ENCODE measurements around the gene TCL1A. TPM values are rescaled to one million over a fixed set of nuclear protein-coding genes. Genes with fewer than 3 reads are reported as not detected.

The TCL1A gene
- total RNA-seq, 4 donors from 2014 or later: not detected

DNA sequence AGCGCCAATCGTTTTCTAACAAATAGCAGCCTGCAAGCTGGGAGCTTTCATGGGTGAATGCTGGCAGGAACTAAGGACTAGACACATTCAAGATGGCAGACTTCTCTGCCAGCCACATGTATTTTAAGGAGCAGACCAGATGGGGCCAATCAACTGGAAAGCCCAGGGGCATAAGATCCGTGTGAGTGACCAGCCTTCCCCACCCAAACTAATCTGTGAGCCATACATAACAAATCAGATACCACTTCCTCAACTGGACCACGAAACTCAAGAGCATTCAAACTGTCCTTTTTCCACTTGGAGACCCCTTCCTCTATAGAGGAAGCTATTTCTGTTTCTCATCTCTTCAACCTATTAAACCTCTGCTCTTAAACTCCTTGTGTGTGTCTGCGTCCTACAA, 18.0 kb downstream of the TCL1A start:
- TF ChIP-seq EP300 (IDR thresholded peaks at IDR 0.05) (no peak), POLR2A (IDR thresholded peaks at IDR 0.05) (no peak)
- TF ChIP-seq, protein P1, sequence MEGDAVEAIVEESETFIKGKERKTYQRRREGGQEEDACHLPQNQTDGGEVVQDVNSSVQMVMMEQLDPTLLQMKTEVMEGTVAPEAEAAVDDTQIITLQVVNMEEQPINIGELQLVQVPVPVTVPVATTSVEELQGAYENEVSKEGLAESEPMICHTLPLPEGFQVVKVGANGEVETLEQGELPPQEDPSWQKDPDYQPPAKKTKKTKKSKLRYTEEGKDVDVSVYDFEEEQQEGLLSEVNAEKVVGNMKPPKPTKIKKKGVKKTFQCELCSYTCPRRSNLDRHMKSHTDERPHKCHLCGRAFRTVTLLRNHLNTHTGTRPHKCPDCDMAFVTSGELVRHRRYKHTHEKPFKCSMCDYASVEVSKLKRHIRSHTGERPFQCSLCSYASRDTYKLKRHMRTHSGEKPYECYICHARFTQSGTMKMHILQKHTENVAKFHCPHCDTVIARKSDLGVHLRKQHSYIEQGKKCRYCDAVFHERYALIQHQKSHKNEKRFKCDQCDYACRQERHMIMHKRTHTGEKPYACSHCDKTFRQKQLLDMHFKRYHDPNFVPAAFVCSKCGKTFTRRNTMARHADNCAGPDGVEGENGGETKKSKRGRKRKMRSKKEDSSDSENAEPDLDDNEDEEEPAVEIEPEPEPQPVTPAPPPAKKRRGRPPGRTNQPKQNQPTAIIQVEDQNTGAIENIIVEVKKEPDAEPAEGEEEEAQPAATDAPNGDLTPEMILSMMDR (IDR thresholded peaks at IDR 0.05): no peak

GRCh38 chr14:95695051-95695450, 18.9 kb downstream of the TCL1A start:
- H3K27me3 ChIP-seq: peaks cover 0 to 9% of the 10 kb centered on the region in 2 donors
- no peaks in the 10 kb centered on the region for H3K4me1 ChIP-seq
- no peak overlapping the region for H3K27ac ChIP-seq
- 71 to 88% methylated on average over 4 to 5 of the region's 5 CpGs for WGBS, 2 donors
- TF ChIP-seq, protein P1 (IDR thresholded peaks at IDR 0.05): no peak
- TF ChIP-seq EP300 (IDR thresholded peaks at IDR 0.05): no peak
- TF ChIP-seq POLR2A (IDR thresholded peaks at IDR 0.05): no peak
- DNase-seq (ENCODE audit: low spot score in 2 of 2): no peak
- H3K9me3 ChIP-seq: no peaks in the 10 kb centered on the region
- H3K4me3 ChIP-seq: no peak overlapping the region
- no peaks in the 10 kb centered on the region for H3K36me3 ChIP-seq

More for the DNA sequence above, 18.0 kb downstream of the TCL1A start:
- 83 to 89% methylated on average over 5 of the region's 5 CpGs for WGBS, 2 donors
- H3K9me3 ChIP-seq: no peaks in the 10 kb centered on the region
- H3K4me3 ChIP-seq: no peak overlapping the region
- H3K27me3 ChIP-seq: peaks cover 0 to 9% of the 10 kb centered on the region in 2 donors
- H3K4me1 ChIP-seq: no peaks in the 10 kb centered on the region
- DNase-seq (ENCODE audit: low spot score in 2 of 2): no peak
- no peak overlapping the region for H3K27ac ChIP-seq
- no peaks in the 10 kb centered on the region for H3K36me3 ChIP-seq

DNA sequence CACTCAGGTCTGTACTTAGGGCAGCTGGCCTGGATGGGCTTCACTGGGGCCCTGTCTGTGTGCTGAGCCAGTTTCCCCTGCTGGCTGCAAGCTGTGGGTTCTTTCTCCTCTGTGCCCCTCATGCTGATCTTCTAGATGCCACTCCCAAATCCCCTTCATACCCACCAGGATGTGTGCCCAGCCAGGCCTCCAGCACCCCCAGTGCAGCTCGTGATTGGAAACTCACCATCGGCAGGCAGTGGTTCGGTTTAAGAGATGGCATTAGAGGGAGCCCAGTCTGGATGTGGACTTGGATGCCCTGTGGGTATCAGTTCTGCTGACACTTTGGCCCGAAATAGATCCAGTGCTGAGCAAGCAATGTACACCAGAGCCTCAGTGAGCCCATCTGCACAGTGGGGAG, 21.8 kb downstream of the TCL1A start:
- no peak overlapping the region for H3K27ac ChIP-seq
- H3K36me3 ChIP-seq: no peaks in the 10 kb centered on the region
- TF ChIP-seq EP300 (IDR thresholded peaks at IDR 0.05): no peak
- TF ChIP-seq POLR2A (IDR thresholded peaks at IDR 0.05): no peak
- TF ChIP-seq, protein P1 (IDR thresholded peaks at IDR 0.05): no peak
- no peak overlapping the region for H3K4me3 ChIP-seq
- DNase-seq (ENCODE audit: low spot score in 2 of 2): no peak
- 86 to 94% methylated on average over 4 of the region's 4 CpGs for WGBS, 2 donors
- no peaks in the 10 kb centered on the region for H3K9me3 ChIP-seq
- no peaks in the 10 kb centered on the region for H3K4me1 ChIP-seq
- peaks cover 0 to 9% of the 10 kb centered on the region in 2 donors for H3K27me3 ChIP-seq

- no peaks in the 10 kb centered on the region for H3K9me3 ChIP-seq
- H3K27ac ChIP-seq: no peak overlapping the region
- H3K4me1 ChIP-seq: no peaks in the 10 kb centered on the region
- peaks cover 0 to 9% of the 10 kb centered on the region in 2 donors for H3K27me3 ChIP-seq
- no peak for DNase-seq (ENCODE audit: low spot score in 2 of 2)
- TF ChIP-seq, protein P1 (IDR thresholded peaks at IDR 0.05): no peak
- TF ChIP-seq EP300 (IDR thresholded peaks at IDR 0.05) (no peak), POLR2A (IDR thresholded peaks at IDR 0.05) (no peak)
- no peaks in the 10 kb centered on the region for H3K36me3 ChIP-seq
- H3K4me3 ChIP-seq: no peak overlapping the region
- 91 to 94% methylated on average over 10 of the region's 10 CpGs for WGBS, 2 donors
These were observed 22.3 kb downstream of the TCL1A start for GRCh38 chr14:95691591-95691990.

DNA sequence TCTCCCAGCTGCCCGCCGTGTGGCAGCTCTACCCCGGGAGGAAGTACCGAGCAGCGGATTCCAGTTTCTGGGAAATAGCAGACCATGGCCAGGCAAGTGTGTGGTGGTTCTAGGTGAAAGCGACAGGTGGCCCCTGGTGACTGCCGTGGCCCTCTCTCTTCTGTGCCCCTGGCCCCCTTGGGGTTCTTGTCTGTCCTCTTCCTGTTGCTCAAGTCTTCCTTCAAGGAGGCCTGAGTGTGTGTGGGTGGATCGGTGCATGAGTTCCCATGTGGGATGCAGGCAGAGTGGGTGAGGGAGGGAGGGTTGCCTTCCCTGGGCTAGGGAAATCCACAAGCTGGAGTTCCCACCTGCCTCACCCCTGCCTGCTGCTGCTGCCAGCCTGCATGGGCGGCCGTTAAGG, 23.1 kb downstream of the TCL1A start:
- no peak overlapping the region for H3K27ac ChIP-seq
- H3K36me3 ChIP-seq: no peaks in the 10 kb centered on the region
- WGBS, 2 donors: 74 to 85% methylated on average over 10 of the region's 10 CpGs
- no peaks in the 10 kb centered on the region for H3K9me3 ChIP-seq
- H3K4me1 ChIP-seq: no peaks in the 10 kb centered on the region
- no peak for TF ChIP-seq POLR2A (IDR thresholded peaks at IDR 0.05)
- TF ChIP-seq, protein P1 (IDR thresholded peaks at IDR 0.05): no peak
- no peak for DNase-seq (ENCODE audit: low spot score in 2 of 2)
- H3K27me3 ChIP-seq: peaks cover 0 to 7% of the 10 kb centered on the region in 2 donors
- no peak overlapping the region for H3K4me3 ChIP-seq
